Measurements from ENCODE around the gene SSB. TPM values are rescaled to one million over a fixed set of nuclear protein-coding genes. Genes with fewer than 3 reads are reported as not detected.

Gene SSB
- total and polyA plus RNA-seq, 2 of the 13 experiments (the other 11 are each of a cell fraction or from before 2014, with no cell fraction given): 109 to 208 TPM

GRCh38 chr2:169761251-169761969, 37.3 kb upstream of the SSB start (continued):
- TF ChIP-seq, protein P1, sequence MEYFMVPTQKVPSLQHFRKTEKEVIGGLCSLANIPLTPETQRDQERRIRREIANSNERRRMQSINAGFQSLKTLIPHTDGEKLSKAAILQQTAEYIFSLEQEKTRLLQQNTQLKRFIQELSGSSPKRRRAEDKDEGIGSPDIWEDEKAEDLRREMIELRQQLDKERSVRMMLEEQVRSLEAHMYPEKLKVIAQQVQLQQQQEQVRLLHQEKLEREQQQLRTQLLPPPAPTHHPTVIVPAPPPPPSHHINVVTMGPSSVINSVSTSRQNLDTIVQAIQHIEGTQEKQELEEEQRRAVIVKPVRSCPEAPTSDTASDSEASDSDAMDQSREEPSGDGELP (IDR thresholded peaks at IDR 0.05; ENCODE audit: borderline replicate concordance, low read depth): 0 out of 2 replicates have a peak, but pooled peaks have one; percentile 13
- TF ChIP-seq, protein P2, sequence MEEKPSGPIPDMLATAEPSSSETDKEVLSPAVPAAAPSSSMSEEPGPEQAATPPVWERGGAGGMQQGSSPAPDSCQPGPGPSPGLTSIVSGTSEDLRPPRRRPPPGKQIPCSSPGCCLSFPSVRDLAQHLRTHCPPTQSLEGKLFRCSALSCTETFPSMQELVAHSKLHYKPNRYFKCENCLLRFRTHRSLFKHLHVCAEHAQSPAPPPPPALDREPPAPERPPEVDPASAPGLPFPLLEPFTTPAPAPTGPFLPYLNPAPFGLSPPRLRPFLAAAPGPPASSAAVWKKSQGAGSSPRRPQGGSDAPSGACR (CRISPR knock-in tag; IDR thresholded peaks at IDR 0.05): no peak
- TF ChIP-seq PRDM15 (CRISPR knock-in tag; IDR thresholded peaks at IDR 0.05) (0 out of 2 replicates have a peak, but pooled peaks have one; percentile 30), KAT7 (CRISPR knock-in tag; IDR thresholded peaks at IDR 0.05; ENCODE audit: borderline replicate concordance) (no peak), ZNF574 (CRISPR knock-in tag; IDR thresholded peaks at IDR 0.05) (no peak), ZNF839 (CRISPR knock-in tag; IDR thresholded peaks at IDR 0.05; ENCODE audit: borderline replicate concordance) (no peak), ARHGAP35 (CRISPR knock-in tag; IDR thresholded peaks at IDR 0.05; ENCODE audit: borderline replicate concordance) (no peak), KLF6 (CRISPR knock-in tag; IDR thresholded peaks at IDR 0.05) (peak; percentile 72; the same call in 1 of the 2 replicates), REL (CRISPR knock-in tag; conservative IDR thresholded peaks at IDR 0.05) (no peak), THAP9 (CRISPR knock-in tag; IDR thresholded peaks at IDR 0.05; ENCODE audit: borderline replicate concordance) (no peak), SP140L (CRISPR knock-in tag; IDR thresholded peaks at IDR 0.05; ENCODE audit: borderline replicate concordance) (peak; percentile 64; the same call in 1 of the 2 replicates), HMG20A (CRISPR knock-in tag; IDR thresholded peaks at IDR 0.05; ENCODE audit: borderline replicate concordance) (peak; percentile 75; the same call in 1 of the 2 replicates)
- TF ChIP-seq, protein P3, sequence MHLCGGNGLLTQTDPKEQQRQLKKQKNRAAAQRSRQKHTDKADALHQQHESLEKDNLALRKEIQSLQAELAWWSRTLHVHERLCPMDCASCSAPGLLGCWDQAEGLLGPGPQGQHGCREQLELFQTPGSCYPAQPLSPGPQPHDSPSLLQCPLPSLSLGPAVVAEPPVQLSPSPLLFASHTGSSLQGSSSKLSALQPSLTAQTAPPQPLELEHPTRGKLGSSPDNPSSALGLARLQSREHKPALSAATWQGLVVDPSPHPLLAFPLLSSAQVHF (CRISPR knock-in tag; IDR thresholded peaks at IDR 0.05): no peak

Data from HepG2 (cell line).